Esophagus (tissue), 2 donors: ENCODE data around the gene TMEM8B. TPM values are rescaled to one million over a fixed set of nuclear protein-coding genes. Genes with fewer than 3 reads are reported as not detected.

Source experiments
- H3K27ac ChIP-seq, 2 donors: one replicate each; pipeline ENCODE4 v1.5.1; 2013; ENCODE audit warnings: low read depth in 2 of 2, mild to moderate bottlenecking in 2 of 2, inconsistent platforms in 1 of 2, low read length in 1 of 2, moderate library complexity in 1 of 2
- H3K27me3 ChIP-seq, 2 donors: one replicate each; pipeline ENCODE4 v1.6.1; 2013; ENCODE audit warnings: low read length in 2 of 2, control low read depth in 1 of 2, mild to moderate bottlenecking in 1 of 2; ENCODE audit not compliant: insufficient read depth in 2 of 2, control insufficient read depth in 1 of 2
- H3K36me3 ChIP-seq, 2 donors: one replicate each; pipeline ENCODE4 v1.6.1; 2013; ENCODE audit warnings: low read length in 1 of 2; ENCODE audit not compliant: control insufficient read depth in 2 of 2, insufficient read depth in 2 of 2
- H3K4me1 ChIP-seq, 2 donors: one replicate each; pipeline ENCODE4 v1.6.1; 2013; ENCODE audit warnings: low read length in 1 of 2; ENCODE audit not compliant: control insufficient read depth in 2 of 2, insufficient read depth in 2 of 2
- H3K4me3 ChIP-seq, 2 donors: one replicate each; pipeline ENCODE4 v1.5.1; 2013; ENCODE audit warnings: low read length in 2 of 2, mild to moderate bottlenecking in 2 of 2, low read depth in 1 of 2, moderate library complexity in 1 of 2
- H3K9me3 ChIP-seq, 2 donors: one replicate each; pipeline ENCODE4 v1.6.1; 2013; ENCODE audit warnings: mild to moderate bottlenecking in 2 of 2, low read depth in 1 of 2, low read length in 1 of 2, moderate library complexity in 1 of 2; ENCODE audit not compliant: control insufficient read depth in 2 of 2, insufficient read depth in 1 of 2
- WGBS, 2 donors: extraction: QIAGEN DNeasy Blood & Tissue Kit; methylation state at CpG; one replicate each; pipeline ENCODE4 v1.1.7; 2013; 5-methylcytosine and 5-hydroxymethylcytosine counted together
- polyA plus RNA-seq, 2 donors: library from polyadenylated mRNA; stranded (reverse); fragments of 200-250 nt; gene quantifications; one replicate each; pipeline ENCODE4 v1.2.3, GENCODE V29; 2013
- donor health status: healthy with polysubstance abuse.
- donor health status: Bipolar disorder and iron deficiency.

TMEM8B gene
- polyA plus RNA-seq, 2 donors = 2.2 to 3.0 TPM

- Histone ChIP-seq H3K9me3 (no peaks in the 10 kb centered on the region), H3K27me3 (no peaks in the 10 kb centered on the region), H3K36me3 (peaks cover 3 to 5% of the 10 kb centered on the region in 2 donors), H3K4me3 (no peak overlapping the region), H3K4me1 (peaks cover 0 to 13% of the 10 kb centered on the region in 2 donors), H3K27ac (peak overlapping the region in 1 of 2 donors; percentile 53)
- 53 to 56% methylated on average over 4 of the region's 4 CpGs for WGBS, 2 donors
Measured at GRCh38 chr9:35847792-35848572, 19.0 kb downstream of the TMEM8B start.

GRCh38 chr9:35852267-35852815, 23.3 kb downstream of the TMEM8B start:
- H3K9me3 ChIP-seq = no peaks in the 10 kb centered on the region
- no peak overlapping the region for H3K27ac ChIP-seq
- whole genome bisulfite sequencing, 2 donors = 87 to 93% methylated on average over 2 of the region's 2 CpGs
- H3K4me1 ChIP-seq = no peaks in the 10 kb centered on the region
- no peaks in the 10 kb centered on the region for H3K27me3 ChIP-seq
- H3K36me3 ChIP-seq = peaks cover 0 to 3% of the 10 kb centered on the region in 2 donors
- no peak overlapping the region for H3K4me3 ChIP-seq

DNA sequence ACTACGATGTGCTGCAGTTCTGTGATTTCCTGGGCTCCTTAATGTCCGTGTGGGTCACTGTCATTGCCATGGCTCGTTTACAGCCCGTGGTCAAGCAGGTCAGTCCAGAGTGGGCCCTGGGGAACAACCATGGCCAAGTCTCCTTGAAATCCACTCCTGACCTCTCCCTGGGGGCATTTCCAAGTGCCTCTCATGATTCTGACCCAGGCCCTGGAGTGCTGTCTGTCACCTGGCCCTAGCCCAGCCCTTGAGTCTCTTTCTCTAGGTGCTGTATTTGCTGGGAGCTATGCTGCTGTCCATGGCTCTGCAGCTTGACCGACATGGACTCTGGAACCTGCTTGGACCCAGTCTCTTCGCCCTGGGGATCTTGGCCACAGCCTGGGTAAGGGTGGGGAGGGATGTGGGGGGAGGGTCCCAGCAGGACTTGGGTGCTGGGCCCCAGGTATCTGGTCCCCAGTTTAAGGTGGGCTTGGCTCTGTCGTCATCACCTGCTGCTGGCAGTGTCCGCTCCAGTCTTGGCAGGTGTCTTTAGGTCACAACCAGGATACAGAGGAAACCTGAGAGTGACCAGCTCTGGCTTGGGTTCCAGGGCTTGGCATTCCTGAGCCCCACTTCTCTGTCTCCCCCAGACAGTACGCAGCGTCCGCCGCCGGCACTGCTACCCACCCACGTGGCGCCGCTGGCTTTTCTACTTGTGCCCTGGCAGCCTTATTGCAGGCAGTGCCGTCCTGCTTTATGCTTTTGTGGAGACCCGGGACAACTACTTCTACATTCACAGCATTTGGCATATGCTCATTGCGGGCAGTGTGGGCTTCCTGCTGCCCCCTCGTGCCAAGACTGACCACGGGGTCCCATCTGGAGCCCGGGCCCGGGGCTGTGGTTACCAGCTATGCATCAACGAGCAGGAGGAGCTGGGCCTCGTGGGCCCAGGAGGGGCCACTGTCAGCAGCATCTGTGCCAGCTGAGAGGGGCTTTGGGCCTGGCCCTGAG, 24.1 kb downstream of the TMEM8B start:
- Histone ChIP-seq H3K27me3 (no peaks in the 10 kb centered on the region), H3K4me3 (no peak overlapping the region), H3K9me3 (no peaks in the 10 kb centered on the region), H3K4me1 (no peaks in the 10 kb centered on the region), H3K27ac (no peak overlapping the region), H3K36me3 (no peaks in the 10 kb centered on the region)
- WGBS, 2 donors = 88 to 90% methylated on average over 25 of the region's 25 CpGs

DNA sequence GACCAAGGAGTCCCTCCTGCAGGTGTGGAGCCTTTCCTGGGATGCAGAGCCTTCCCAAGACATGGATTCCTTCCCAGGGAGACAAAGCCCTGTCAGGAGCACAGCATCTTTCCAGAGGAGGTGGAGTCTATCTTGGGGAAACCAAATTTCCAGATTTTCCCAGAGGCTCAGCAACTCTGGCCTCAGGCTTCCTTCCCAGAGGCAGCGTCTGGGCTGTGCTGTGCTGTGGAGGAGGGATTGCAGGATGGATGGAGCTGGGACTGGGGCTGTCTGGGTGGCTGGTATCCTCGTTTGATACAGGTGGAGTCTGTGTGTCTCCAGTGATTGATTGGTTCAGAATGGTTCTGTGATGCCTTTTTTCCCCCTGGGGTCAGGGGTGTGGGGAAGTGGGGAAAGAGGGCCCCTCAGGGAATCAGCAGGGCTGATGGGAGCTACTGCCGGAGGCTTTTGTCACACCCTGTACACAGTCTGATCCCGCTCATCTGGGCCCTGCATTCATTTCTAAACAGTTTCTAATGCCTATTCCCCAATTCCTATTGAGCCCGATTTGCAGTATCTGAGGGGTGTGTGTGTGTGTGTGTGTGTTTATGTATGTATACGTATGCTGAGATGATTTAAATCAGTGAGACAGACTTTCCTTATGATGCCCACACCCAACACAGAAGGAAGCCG, 25.2 kb downstream of the TMEM8B start:
- no peak overlapping the region for H3K4me3 ChIP-seq
- WGBS, 2 donors = 81 to 88% methylated on average over 7 of the region's 7 CpGs
- no peaks in the 10 kb centered on the region for H3K27me3 ChIP-seq
- no peaks in the 10 kb centered on the region for H3K36me3 ChIP-seq
- no peak overlapping the region for H3K27ac ChIP-seq
- H3K9me3 ChIP-seq = no peaks in the 10 kb centered on the region
- peaks cover 0 to 3% of the 10 kb centered on the region in 2 donors for H3K4me1 ChIP-seq

DNA sequence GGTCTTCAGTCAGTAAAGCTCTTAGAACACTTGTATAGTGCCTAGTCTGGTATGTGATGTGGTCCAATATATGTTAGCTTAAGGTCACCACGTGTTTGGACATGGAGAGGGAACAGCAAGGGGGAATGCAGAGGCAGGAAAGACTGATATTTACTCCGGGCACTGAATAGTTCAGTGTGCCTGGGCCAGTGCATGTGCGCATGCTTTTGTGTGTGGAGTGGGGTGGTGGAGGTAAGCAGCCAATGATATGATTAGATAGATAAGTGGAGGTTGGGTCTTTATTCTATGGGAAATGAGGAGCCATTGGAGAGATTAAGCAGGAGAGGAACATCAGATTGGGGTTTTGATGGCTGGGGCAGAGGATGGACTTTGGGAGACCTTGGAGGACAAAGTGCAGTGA, 27.2 kb downstream of the TMEM8B start:
- Histone ChIP-seq H3K4me1 (peaks cover 0 to 5% of the 10 kb centered on the region in 2 donors), H3K27me3 (no peaks in the 10 kb centered on the region), H3K4me3 (no peak overlapping the region), H3K9me3 (no peaks in the 10 kb centered on the region), H3K36me3 (no peaks in the 10 kb centered on the region), H3K27ac (no peak overlapping the region)
- WGBS, 2 donors = 74 to 76% methylated on average over 3 of the region's 3 CpGs

- WGBS, 2 donors = 81 to 84% methylated on average over 5 of the region's 5 CpGs
- Histone ChIP-seq H3K9me3 (no peaks in the 10 kb centered on the region), H3K27me3 (no peaks in the 10 kb centered on the region), H3K27ac (no peak overlapping the region), H3K36me3 (no peaks in the 10 kb centered on the region), H3K4me3 (no peak overlapping the region), H3K4me1 (peaks cover 0 to 5% of the 10 kb centered on the region in 2 donors)
Measured at GRCh38 chr9:35856882-35857281, 27.9 kb downstream of the TMEM8B start.

- peaks cover 0 to 3% of the 10 kb centered on the region in 2 donors for H3K27me3 ChIP-seq
Measured at GRCh38 chr9:35858458-35858857, 29.4 kb downstream of the TMEM8B start.

GRCh38 chr9:35859310-35859989, 30.4 kb downstream of the TMEM8B start:
- peaks cover 0 to 5% of the 10 kb centered on the region in 2 donors for H3K4me1 ChIP-seq
- no peak overlapping the region for H3K27ac ChIP-seq
- H3K27me3 ChIP-seq = peaks cover 0 to 3% of the 10 kb centered on the region in 2 donors
- H3K4me3 ChIP-seq = no peak overlapping the region
- H3K9me3 ChIP-seq = no peaks in the 10 kb centered on the region
- WGBS, 2 donors = 50 to 51% methylated on average over 15 to 16 of the region's 16 CpGs
- no peaks in the 10 kb centered on the region for H3K36me3 ChIP-seq

More at GRCh38 chr9:35858458-35858857, 29.4 kb downstream of the TMEM8B start:
- Histone ChIP-seq H3K9me3 (no peaks in the 10 kb centered on the region), H3K4me1 (peaks cover 0 to 5% of the 10 kb centered on the region in 2 donors), H3K27ac (no peak overlapping the region), H3K4me3 (no peak overlapping the region), H3K36me3 (no peaks in the 10 kb centered on the region)
- WGBS, 2 donors = 67 to 68% methylated on average over 5 of the region's 5 CpGs
